Activated CD8-positive, alpha-beta memory T cell treated with anti-CD3 and anti-CD28 coated beads, Interleukin-2, amount 10 ng/mL, durations not matched to agents 7 days and 5 days (primary cell): ENCODE data around the gene TMEM45B. TPM values are rescaled to one million over a fixed set of nuclear protein-coding genes. Genes with fewer than 3 reads are reported as not detected.

Source experiments
- total RNA-seq, 2 experiments: library from RNA; stranded (reverse); gene quantifications; one replicate each; pipeline ENCODE4 v1.2.3, GENCODE V29; 2021

TMEM45B gene
- total RNA-seq, 2 experiments from 2014 or later: 0.18 TPM; not detected in 1

Other genes with a start within 250 kb of the TMEM45B start
- 10 to 100 TPM; 31.8 to 39.9 TPM for gene NFRKB, start 79.7 kb downstream of the TMEM45B start, total RNA-seq
- 10 to 100 TPM; 15.7 to 19.2 TPM for gene PRDM10, start 187.0 kb downstream of the TMEM45B start, total RNA-seq